Measurements from ENCODE around the gene OR8S1. TPM values are rescaled to one million over a fixed set of nuclear protein-coding genes. Genes with fewer than 3 reads are reported as not detected.
"Not testable (repeated sequence)": the region's sequence is repeated elsewhere in the genome, so short reads cannot be mapped to it uniquely, and the experiment has no call there.

OR8S1 gene
- total RNA-seq, 2 donors from 2014 or later, result not detected

DNA sequence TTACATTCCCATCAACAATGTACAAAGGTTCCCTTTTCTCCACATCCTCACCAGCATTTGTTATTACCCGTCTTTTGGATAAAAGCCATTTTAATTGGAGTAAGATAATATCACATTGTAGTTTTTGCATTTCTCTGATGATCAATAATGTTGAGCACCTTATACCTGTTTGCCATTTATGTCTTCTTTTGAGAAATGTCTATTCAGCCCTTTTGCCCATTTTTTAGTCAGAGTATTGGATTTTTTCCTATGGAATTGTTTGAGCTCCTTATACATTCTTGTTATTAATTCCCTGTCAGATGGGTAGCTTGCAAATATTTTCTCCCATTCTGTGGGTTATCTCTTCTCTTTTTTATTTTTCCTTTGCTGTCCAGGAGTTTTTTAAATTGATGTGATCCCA lies 10.7 kb upstream of the OR8S1 start:
- H3K27ac ChIP-seq, result no peak overlapping the region
- H3K4me1 ChIP-seq, result no peaks in the 10 kb centered on the region
- TF ChIP-seq, protein P1, sequence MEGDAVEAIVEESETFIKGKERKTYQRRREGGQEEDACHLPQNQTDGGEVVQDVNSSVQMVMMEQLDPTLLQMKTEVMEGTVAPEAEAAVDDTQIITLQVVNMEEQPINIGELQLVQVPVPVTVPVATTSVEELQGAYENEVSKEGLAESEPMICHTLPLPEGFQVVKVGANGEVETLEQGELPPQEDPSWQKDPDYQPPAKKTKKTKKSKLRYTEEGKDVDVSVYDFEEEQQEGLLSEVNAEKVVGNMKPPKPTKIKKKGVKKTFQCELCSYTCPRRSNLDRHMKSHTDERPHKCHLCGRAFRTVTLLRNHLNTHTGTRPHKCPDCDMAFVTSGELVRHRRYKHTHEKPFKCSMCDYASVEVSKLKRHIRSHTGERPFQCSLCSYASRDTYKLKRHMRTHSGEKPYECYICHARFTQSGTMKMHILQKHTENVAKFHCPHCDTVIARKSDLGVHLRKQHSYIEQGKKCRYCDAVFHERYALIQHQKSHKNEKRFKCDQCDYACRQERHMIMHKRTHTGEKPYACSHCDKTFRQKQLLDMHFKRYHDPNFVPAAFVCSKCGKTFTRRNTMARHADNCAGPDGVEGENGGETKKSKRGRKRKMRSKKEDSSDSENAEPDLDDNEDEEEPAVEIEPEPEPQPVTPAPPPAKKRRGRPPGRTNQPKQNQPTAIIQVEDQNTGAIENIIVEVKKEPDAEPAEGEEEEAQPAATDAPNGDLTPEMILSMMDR (IDR thresholded peaks at IDR 0.05), result no peak
- H3K9me3 ChIP-seq, result no peaks in the 10 kb centered on the region
- intact Hi-C loops (cut with DNase I), result no loop called here
- no peaks in the 10 kb centered on the region for H3K27me3 ChIP-seq
- no peak overlapping the region for H3K4me3 ChIP-seq
- no peak for DNase-seq
- H3K36me3 ChIP-seq, result no peaks in the 10 kb centered on the region
- H3K9ac ChIP-seq (ENCODE audit: low read depth in 2 of 2, low read length in 2 of 2), result no peak overlapping the region

DNA sequence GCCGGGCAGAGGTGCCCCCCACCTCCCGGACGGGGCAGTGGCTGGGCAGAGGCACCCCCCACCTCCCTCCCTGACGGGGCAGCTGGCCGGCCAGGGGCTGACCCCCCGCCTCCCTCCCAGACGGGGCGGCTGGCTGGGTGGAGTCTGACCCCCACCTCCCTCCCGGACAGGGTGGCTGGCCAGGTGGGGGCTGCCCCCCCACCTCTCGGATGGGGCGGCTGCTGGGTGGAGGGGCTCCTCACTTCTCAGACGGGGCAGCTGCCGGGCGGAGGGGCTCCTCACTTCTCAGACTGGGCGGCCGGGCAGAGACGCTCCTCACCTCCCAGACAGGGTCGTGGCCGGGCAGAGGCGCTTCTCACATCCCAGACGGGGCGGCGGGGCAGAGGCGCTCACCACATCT lies 5.1 kb upstream of the OR8S1 start:
- DNase-seq; H3K27ac ChIP-seq; H3K4me1 ChIP-seq; H3K4me3 ChIP-seq; H3K27me3 ChIP-seq; H3K9ac ChIP-seq (ENCODE audit: low read depth in 2 of 2, low read length in 2 of 2); H3K36me3 ChIP-seq; H3K9me3 ChIP-seq; intact Hi-C loops (cut with DNase I): not testable (repeated sequence)

DNA sequence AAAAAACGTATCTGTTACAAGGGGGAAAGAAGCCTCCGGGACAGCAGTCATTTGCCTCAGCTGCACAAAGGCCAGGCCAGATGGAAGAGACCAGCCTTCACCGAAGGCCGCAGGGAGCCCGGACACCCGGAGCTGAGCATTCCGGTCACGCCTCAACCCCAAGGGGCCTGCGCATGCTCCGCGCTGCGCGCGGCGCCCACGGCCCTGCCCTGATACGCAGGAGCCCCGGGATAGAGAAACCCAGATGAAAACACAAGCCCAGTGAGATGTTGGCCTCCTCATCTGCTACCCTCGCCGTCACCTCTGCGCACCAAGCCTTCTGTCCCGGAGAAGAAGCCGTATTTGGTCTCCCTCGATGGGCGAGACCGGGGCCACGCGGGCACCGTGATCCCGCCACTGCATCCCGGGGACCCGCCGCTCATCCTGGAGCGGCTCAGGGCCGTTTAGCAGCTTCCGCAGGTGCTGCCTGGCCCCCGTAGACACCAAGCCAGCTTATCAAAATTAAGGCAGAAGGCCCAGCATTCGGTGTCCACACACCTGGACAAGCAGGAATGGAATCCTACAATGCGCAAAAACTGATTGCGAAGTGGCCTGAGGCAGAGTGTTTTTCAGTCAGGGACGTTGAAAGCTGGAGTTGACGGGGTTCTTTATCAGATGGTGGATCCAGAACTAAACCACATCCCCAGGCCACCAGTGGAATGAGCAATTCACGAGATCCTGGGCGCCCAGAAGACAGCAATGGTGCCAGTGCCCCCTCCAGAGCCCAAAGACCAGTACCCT lies 2.6 kb downstream of the OR8S1 start:
- intact Hi-C loops (cut with DNase I), result no loop called here
- no peaks in the 10 kb centered on the region for H3K9me3 ChIP-seq
- H3K27ac ChIP-seq, result no peak overlapping the region
- H3K9ac ChIP-seq (ENCODE audit: low read depth in 2 of 2, low read length in 2 of 2), result no peak overlapping the region
- H3K36me3 ChIP-seq, result no peaks in the 10 kb centered on the region
- TF ChIP-seq, protein P1 (IDR thresholded peaks at IDR 0.05), result no peak
- no peaks in the 10 kb centered on the region for H3K4me1 ChIP-seq
- H3K27me3 ChIP-seq, result no peaks in the 10 kb centered on the region
- H3K4me3 ChIP-seq, result no peak overlapping the region
- no peak for DNase-seq

DNA sequence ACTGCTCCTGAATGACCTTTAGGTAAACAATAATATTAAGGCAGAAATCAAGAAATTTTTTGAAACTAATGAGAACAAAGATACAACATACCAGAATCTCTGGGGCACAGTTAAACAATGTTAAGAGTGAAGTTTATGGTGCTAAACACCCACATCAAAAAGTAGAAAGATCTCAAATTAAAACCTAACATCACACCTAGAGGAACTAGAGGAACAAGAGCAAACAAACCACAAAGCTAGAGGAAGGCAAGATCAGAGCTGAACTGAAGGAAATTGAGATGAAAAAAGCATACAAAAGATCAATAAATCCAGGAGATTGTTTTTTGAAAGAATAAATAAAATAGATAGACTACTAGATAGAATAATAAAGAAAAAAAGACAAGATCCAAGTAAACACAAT lies 7.2 kb downstream of the OR8S1 start:
- Histone ChIP-seq H3K9me3 (no peaks in the 10 kb centered on the region), H3K27ac (no peak overlapping the region), H3K27me3 (no peaks in the 10 kb centered on the region), H3K4me3 (no peak overlapping the region), H3K9ac (ENCODE audit: low read depth in 2 of 2, low read length in 2 of 2) (no peak overlapping the region), H3K36me3 (no peaks in the 10 kb centered on the region), H3K4me1 (no peaks in the 10 kb centered on the region)
- TF ChIP-seq, protein P1 (IDR thresholded peaks at IDR 0.05), result no peak
- DNase-seq, result no peak
- intact Hi-C loops (cut with DNase I), result no loop called here

DNA sequence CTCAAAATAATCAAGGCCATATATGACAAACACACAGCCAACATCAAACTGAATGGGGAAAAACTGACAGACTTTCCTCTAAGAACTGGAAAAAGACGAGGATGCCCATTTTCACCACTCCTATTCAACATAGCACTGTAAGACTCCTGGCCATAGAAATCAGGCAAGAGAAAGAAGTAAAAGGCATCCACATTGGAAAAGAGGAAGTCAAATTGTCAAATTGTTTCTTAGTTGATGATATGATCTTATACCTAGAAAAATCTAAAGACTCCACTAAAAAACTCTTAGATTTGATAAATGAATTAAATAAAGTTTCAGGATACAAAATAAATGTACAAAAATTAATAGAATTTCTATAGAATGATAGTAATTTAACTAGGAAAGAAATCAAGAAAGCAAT lies 11.2 kb downstream of the OR8S1 start:
- Histone ChIP-seq H3K9ac (ENCODE audit: low read depth in 2 of 2, low read length in 2 of 2) (no peak overlapping the region), H3K27ac (no peak overlapping the region), H3K9me3 (no peaks in the 10 kb centered on the region), H3K4me1 (no peaks in the 10 kb centered on the region), H3K27me3 (no peaks in the 10 kb centered on the region), H3K36me3 (no peaks in the 10 kb centered on the region), H3K4me3 (no peak overlapping the region)
- no peak for DNase-seq
- TF ChIP-seq, protein P1 (IDR thresholded peaks at IDR 0.05), result no peak
- intact Hi-C loops (cut with DNase I), result no loop called here

DNA sequence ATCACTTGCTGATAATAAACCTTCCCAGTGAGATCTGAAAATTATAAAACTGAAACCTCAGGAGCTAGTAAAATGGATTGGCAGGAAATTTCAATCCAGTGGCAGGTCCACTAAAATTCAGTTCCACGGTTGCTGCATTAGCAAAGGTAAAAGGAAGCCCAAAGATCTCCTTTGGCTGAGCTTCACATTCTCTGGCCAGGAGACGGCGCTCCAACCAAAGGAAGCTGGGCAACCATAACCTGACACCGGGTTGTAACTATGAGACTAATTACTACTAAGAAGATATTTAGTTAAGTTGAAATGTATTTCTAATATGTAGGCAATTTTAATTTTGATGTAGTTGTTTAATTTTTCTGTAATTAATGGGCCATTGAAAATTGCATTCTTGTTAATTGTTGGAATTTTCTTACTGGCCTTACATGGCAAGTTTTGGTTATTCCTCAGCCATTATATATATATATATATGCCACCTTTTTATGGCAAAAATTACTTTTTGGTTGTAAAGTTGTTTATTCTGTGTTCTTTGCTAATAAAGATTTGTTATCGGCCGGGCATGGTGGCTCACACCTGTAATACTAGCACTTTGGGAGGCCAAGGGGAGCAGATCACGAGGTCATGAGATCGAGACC lies 17.0 kb downstream of the OR8S1 start:
- intact Hi-C loops (cut with DNase I), result loop anchor here (2.0 kb wide), 1 partner anchor 76 kb away; no protein-coding TSS in a partner anchor
- Histone ChIP-seq H3K9me3 (no peaks in the 10 kb centered on the region), H3K9ac (ENCODE audit: low read depth in 2 of 2, low read length in 2 of 2) (no peak overlapping the region), H3K27me3 (no peaks in the 10 kb centered on the region), H3K4me3 (no peak overlapping the region), H3K4me1 (no peaks in the 10 kb centered on the region), H3K27ac (no peak overlapping the region), H3K36me3 (no peaks in the 10 kb centered on the region)
- TF ChIP-seq, protein P1 (IDR thresholded peaks at IDR 0.05), result peak; percentile 46
- DNase-seq, result peak; percentile 53
